HG03565 (cell line): ENCODE data around the gene HEXIM1.

ENCODE experiments used
- ATAC-seq: cut with Tn5 transposase; IDR thresholded peaks from one replicate; pipeline ENCODE4 v1.9.1; 2021; ENCODE audit warnings: mild to moderate bottlenecking, moderate library complexity; ENCODE audit not compliant: unreplicated experiment

Gene HEXIM1

DNA sequence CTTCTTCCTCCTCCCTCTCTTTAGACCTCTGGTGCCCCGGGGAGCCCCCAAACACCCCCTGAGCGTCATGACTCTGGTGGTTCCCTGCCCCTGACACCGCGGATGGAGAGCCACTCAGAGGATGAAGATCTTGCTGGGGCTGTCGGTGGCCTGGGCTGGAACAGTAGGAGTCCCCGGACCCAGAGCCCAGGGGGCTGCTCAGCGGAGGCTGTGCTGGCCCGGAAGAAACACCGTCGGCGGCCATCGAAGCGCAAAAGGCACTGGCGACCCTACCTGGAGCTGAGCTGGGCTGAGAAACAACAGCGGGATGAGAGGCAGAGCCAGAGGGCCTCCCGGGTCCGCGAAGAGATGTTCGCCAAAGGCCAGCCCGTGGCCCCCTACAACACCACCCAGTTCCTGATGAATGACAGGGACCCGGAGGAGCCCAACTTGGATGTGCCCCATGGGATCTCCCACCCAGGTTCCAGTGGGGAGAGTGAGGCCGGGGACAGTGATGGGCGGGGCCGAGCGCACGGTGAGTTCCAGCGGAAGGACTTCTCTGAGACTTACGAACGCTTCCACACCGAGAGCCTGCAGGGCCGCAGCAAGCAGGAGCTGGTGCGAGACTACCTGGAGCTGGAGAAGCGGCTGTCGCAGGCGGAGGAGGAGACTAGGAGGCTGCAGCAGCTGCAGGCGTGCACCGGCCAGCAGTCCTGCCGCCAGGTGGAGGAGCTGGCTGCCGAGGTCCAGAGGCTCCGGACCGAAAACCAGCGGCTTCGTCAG is 20.9 kb downstream of the HEXIM1 start:
- no peak for ATAC-seq

DNA sequence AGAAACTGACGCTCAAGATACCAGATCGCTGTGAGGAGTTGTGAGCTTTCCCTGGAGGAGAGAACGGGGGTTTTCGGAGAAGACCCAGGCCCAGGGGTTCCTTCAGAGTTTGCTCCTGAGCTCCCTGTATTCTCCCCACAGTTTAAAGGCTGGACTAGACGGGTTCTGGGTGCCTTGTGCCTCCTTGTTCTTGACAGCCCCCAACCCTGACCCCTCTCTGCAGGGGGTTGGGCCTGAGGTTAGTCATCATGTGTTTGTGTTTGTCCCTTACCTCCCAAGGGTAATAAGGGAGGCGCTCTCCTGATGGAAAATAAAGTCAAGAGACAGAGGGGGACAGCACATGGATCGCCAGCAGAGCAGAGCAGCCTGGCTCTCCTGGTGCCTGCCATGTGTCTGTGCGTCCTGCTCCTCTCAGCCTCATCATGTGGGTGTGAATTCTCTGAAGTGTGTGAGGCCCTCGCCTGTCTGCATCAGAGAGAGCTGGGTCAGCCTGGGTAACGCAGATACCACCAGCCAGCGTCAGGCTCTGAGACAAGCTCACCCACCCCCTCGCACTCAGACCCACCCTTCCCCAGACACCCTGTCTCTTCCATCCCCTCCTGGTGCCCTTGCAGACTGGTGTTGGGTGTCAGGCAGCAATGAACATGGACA is 22.1 kb downstream of the HEXIM1 start:
- no peak for ATAC-seq

DNA sequence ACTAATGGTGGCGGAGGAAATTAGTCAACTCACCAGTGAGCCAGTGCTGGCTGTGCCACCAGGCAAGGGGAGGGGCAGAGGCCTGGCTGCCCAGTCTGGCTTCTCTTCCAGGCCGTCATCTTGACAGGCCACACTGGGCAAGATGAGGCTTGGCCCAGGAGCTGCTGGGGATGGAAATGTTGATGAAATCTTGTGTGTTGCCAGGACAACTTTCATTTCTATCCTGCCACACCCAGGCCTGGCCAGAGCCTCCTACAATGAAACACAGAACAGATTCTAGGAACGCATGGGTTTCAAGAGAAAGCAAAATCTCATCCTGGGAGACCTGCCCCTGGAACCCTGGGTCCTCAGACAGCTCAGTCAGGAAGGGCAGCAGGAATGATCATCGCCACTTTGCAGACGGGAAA is 22.7 kb downstream of the HEXIM1 start:
- no peak for ATAC-seq

DNA sequence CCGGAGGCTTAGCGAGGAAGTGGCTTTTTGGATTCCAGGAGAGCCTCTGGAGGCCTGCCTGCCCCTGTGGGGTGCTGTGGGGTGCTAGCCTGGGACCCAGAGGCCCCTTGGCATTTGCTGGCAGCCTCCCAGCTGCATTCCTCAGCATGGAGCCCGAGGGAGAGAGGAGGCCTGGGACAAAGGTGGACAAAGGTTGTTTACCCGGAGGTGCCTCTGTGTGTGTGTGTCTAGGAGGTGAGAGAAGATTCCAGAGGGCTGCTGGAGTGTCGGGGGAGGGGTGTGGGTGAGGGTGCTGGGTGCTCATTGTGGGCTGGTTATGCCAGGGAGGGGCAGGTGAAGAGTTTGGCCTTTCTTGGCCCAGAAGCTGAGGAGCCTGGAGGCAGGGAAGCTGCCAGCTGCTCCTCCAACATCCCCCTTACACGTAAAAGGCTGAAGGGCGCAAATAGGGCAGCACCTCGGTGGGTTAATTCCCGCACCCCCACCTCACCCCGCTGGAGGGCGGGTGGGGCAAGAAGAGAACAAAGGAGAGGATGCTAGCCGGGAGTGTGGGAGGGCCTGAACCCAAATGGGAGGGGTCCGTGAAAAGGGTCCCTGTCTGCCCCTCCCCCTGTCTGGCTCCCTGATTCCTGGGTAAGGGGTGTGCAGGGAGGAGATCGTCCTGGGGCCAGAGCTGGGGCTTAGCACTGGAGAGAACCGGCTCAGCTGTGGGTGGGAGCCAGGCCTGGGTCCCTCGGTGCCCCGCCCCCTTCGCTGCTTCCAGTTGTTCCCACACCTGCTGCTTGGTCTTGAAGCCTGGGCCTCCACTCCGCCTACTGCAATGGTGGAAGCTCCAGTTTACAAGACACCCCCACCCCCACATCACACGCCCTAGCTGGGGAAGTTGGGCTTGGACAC is 23.3 kb downstream of the HEXIM1 start:
- no peak for ATAC-seq

DNA sequence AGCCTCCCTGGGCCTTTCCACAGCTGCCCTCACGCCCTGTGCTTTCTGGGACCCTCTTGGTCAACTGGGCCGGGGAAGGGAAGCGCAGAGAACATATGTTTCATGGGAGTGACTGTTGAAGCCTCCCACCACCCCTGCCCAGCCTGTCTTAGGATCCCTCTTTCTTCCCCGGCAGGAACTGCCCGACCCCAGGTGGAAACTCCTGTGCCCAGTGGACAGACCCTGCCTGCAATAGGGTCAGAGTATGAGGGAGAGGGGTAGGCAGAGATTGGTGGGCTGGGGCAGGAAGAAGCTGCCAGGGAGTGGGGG is 23.9 kb downstream of the HEXIM1 start:
- ATAC-seq, result no peak

DNA sequence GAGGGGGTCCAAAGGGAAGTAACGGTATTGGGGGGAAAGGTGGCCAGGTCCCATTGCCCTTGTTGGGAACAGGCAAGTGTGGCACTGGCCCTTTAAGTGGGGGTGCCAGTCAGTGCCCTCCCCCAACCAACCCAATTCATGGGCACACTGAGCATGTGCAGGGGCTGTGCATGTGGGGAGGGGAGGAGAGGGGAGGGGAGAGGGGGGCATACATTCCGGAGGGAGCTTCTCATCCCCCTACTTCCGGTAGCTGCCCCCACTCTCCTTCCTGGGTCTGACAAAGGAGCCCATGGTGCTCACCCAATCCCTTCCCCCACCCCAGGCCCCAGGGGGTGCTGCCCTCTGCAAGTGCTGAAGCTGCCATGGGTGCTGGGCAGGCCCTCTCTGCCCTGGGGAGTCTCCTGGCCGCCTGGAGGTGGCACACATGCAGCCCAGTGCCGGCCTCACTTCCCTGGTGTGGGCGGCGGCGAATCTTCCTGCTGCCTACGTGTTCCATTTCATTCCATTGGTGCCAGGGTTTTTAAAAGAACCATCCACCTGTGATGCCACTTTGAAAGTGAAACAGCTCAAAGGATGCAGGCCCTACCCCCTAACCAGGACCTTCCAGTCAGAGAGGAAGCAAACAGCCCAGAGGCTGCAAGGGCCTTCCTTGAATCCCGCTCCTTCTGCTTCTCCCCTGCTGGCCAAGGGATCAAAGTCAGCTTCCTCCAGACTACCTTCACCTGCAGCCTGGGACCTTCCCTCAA is 24.4 kb downstream of the HEXIM1 start:
- no peak for ATAC-seq

DNA sequence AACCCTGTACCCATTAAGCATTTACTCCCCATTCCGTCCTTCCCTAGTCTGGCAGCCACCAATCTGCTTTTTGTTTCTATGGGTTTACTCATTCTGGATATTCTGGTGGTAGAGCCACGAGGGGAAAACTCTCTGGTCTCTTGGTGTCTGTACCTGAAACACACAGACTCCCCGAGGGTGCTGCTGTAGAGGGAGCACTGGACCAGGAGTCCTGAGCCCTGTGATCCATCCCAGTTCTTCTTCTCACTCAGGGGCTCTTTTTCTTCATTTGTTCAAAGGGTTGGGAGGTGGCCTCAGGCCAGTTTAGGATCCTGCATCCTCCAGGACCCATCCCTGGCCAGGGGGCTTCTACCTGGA is 27.5 kb downstream of the HEXIM1 start:
- ATAC-seq, result no peak

DNA sequence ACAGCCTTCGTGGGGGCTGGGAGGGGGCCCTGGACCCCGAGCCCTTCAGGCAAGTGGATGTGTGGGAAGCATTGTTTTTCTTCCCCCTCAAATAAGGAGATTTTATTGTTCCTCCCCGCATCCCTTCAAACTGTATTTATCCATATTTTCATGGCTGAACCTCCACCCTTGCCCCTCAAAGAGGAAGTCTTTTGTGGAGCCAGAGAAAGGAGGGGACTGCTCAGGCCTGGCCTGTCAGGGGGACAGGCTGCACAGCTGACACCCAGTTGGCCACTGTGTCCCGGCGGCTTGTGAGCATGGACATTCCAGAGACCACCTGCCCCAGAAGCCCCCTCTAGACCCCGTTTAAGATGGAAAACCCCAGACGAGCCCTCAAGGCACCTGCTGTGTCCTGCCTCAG is 29.3 kb downstream of the HEXIM1 start:
- ATAC-seq, result no peak

DNA sequence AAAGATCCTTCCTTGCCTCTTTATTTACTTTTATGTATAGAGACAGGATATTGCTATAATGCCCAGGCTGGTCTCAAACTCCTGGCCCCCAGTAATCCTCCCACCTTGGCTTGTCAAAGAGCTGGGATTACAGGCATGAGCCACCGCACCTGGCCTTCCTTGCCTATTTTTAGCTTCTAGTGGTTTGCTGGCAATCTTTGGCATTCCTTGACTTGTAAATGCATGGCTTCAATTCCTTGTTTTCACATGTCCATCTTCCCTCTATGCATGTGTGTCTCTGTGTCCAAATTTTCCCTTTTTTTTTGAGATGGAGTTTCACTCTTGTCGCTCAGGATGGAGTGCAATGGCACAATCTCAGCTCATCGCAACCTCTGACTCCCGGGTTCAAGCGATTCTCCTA is 35.9 kb downstream of the HEXIM1 start:
- ATAC-seq, result no peak

DNA sequence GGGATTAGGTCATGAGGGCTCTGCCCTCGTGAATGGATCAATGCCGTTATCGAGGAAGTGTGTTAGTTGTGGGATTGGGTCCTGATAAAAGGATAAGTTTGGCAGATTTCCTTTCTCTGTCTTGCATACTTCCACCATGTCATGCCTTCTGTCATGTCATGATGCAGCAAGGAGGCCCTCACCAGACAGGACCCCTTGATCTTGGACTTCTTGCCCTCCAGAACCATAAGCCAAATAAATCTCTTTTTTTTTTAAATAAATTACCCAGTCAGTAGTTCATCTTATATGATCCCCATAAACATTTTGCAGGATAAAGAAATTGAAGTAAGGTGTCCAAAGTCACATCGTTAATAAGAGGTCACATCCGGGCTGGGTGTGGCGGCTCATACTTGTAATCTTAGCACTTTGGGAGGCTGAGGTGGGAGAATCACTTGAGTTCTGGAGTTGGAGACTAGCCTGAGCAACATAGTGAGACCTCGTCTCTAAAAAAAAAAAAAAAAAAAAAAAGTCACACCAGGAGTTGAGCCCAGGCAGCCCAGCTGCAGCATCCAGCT is 38.6 kb downstream of the HEXIM1 start:
- ATAC-seq, result no peak

DNA sequence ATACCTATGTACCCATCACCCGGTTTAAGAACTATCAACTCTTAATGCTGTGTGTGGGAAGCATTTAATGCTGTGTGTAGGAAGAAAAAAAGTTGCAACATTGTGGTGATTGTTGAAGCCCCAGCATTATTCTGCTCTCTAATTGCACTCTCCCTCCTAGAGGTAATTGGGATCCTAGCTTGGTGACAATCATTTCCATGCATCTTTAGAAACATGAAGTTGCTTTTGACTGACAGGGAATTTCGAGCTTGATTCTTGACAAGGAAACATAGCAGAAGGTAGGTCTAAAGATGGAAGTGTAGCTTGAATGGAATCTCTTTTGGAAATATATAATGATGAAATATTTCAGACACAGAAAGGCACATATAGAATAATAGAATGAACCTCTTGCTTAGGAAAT is 40.7 kb downstream of the HEXIM1 start:
- no peak for ATAC-seq

DNA sequence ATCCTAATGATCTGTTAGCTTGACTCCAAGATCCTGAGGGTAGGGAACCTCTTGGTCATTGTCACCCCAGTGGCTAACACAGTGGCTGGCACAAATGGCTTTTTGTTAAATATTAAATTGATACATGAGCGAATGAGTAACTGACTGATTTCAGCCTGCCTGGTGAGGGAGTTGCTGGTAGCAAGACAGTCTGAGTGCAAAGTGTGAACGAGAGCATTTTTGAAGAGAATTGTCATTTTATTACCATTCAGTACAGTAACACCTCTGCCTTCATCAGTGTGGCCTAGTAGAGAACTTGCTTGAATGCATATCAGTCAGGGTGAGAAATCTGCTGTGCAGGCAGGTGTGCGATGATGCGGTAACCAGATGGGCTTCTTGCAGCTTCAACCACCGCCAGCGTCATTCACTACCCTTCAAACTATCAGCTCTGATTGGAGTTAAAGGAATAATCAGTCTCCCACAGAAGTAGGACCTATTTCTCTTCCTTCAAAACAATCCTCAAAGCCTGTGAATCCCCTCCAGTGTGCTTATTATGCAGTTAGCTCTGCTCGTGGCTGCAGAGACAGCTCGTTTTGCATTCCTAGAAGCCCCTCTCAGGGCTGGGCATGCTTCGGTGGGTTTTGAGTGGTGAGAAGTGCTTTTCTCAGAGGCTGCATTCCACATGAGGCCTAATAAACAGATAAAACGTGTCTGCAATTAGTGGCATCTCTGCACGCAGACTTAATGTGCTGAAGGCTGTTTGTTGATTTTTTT is 42.4 kb downstream of the HEXIM1 start:
- no peak for ATAC-seq

DNA sequence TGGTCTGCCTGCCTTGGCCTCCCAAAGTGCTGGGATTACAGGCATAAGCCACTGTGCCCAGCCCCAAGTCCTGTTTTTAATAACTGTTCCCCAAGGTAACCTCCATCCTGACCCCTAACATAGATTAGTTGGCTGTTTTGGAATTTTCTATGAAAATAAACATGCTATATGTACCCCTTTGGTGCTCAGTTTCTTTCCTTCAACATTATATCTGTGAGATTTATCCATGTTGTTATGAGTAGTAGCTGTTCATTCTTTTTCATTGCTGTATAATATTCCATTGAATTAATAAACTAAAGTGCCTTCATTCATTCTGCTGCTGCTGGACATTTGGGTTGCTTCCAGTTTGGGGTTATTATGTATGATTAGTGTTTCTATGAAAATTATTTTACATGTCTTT is 47.1 kb downstream of the HEXIM1 start:
- ATAC-seq, result no peak

DNA sequence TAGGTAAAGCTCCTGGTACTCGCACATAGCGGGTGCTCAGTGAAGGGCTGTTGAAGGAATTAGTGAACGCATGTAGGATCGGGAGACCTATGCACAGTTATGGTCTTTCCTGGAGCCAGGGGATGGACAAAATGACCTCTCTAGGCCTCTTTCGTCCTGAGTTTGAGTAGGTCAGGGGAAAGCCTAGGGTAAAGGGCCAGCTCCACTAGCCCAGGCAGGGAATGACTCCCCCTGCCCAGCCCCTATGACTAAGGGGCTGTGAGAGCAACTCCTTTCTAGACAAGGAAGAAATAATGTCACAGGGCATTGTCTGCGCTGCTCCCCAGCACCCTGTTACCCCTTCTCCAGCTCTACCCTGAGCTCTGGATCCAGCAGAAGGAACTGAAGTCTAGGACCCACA is 48.8 kb downstream of the HEXIM1 start:
- ATAC-seq, result no peak

DNA sequence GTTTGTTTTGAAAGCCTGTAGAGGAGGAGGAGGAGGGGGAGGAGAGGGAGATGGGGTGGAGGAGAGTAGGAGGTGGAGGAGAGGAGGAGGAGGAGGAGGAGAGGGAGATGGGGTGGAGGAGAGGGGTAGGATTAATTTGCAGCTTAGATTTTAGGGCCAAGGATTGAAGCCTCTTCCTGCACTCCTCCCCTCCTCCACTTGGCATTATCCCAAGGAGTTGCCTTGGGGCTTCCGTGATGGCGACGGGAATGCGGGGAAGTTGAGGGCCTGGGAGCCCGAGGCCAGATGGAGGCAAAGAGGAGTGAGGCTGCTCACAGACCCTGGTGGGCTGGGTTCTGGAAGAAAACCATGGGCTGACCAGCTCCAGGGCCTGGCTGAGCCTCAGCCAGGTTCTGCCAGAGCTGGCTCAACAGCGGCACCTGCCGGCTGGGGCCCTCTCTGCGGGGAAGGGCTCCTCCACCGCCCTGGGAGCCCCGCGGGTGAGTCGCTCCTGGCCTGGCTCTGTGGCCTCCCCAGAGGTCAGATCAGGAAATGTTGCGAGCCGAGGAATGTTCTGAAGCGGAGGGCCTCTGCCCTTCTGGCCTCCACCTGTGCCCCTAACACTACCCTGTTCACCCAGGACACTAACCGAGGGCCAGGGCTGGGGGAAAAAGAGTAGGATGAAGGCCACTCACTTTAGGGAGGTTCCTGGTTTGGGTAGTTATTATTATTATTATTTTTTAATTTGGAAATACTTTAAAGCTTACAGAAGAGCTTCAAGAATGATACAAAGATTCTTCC is 49.5 kb downstream of the HEXIM1 start:
- no peak for ATAC-seq

DNA sequence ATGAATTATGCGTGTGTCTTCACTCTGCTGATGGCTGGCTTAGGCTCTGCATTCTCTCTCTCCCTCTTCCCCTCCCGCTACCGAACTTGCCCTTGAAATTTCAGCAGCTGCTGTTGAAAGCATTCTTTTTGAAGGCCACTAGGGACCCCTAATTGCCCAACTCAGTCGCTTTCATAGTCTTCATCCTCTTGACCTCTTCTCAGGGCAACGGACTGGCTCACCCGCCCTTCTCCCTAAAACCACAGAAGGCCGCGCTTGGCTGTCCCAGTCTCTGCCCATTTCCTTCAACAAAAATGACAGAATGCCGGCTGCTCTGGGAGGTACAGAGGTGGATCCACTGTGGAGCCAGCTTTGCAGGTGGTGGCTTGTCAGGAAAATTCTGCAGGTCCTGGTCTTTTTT is 52.4 kb downstream of the HEXIM1 start:
- ATAC-seq, result no peak

DNA sequence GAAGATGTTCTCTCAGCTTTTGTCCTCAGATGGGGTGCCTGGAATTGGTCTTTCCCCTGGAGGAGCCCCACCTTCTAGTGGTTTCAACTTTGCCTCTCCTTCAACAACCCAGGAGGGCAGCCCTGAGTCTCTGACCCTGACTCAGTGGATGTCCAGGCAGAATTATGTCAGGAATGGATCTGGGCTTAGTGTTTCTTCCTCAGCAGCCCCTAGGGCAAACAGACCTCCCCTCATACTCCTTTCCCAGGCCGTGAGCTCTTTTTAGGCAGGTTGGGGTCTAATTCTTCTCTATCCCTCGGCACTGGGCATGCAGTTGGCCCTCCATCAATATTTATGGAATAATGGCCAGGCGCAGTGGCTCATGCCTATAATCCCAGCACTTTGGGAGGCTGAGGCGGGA is 53.2 kb downstream of the HEXIM1 start:
- ATAC-seq, result no peak
